DMS153 (cell line): Measurements from ENCODE around the gene LRG1.

Experiments
- DNase-seq: peaks from one replicate; lab custom pipeline; 2025; lab: John Stamatoyannopoulos, UW

The LRG1 gene

GRCh38 chr19:4493104-4493928, 46.5 kb downstream of the LRG1 start:
- DNase-seq = no peak

GRCh38 chr19:4492337-4493103, 47.3 kb downstream of the LRG1 start:
- no peak for DNase-seq

GRCh38 chr19:4491446-4491845, 48.4 kb downstream of the LRG1 start:
- no peak for DNase-seq

GRCh38 chr19:4488496-4488895, 51.3 kb downstream of the LRG1 start:
- DNase-seq = no peak

- no peak for DNase-seq
Observed at GRCh38 chr19:4487572-4487971, 52.3 kb downstream of the LRG1 start.
